GM10266 (cell line): ENCODE results near the gene ZNF790.
"Not testable (repeated sequence)": the region's sequence is repeated elsewhere in the genome, so short reads cannot be mapped to it uniquely, and the experiment has no call there.

Experiments used
- DNase-seq: peaks from one replicate; pipeline ENCODE4 v3.0.0; 2012; ENCODE audit errors: extremely low spot score
- TF ChIP-seq, protein P1 (sequence below): IDR thresholded peaks from 2 replicates; pipeline ENCODE4 v1.5.1; 2012; ENCODE audit warnings: mild to moderate bottlenecking, low read depth; ENCODE audit not compliant: control insufficient read depth, insufficient read depth; ENCODE audit errors: missing control alignments

ZNF790 gene

DNA sequence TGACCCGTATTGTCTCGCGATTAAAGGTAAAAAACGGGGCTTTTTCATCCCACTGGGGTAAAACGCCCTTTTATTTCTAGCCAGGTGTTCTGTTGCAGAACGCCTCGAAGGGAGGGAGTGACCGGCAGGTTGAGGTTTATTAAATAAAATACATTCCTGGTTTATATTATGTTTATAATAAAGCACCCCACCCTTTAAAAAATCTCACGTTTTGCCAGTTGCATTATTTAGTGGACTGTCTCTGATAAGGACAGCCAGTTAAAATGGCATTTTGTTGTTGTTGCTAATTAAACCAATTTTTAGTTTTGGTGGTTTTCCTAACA, 40.4 kb downstream of the ZNF790 start:
- TF ChIP-seq, protein P1, sequence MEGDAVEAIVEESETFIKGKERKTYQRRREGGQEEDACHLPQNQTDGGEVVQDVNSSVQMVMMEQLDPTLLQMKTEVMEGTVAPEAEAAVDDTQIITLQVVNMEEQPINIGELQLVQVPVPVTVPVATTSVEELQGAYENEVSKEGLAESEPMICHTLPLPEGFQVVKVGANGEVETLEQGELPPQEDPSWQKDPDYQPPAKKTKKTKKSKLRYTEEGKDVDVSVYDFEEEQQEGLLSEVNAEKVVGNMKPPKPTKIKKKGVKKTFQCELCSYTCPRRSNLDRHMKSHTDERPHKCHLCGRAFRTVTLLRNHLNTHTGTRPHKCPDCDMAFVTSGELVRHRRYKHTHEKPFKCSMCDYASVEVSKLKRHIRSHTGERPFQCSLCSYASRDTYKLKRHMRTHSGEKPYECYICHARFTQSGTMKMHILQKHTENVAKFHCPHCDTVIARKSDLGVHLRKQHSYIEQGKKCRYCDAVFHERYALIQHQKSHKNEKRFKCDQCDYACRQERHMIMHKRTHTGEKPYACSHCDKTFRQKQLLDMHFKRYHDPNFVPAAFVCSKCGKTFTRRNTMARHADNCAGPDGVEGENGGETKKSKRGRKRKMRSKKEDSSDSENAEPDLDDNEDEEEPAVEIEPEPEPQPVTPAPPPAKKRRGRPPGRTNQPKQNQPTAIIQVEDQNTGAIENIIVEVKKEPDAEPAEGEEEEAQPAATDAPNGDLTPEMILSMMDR: no peak
- no peak for DNase-seq

DNA sequence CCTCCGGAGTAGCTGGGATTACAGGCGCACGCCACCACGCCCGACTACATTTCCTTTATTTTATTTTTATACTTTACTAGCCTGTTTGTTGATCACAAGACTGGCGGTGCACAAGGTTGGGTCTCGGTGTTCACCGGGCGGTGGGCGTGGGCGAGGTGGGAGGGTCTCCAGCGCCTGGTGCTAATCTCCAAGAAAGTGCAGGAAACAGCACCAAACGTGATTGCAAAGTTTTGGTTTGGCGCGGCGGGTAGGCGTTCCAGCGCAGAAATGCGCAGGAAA, 41.5 kb downstream of the ZNF790 start:
- TF ChIP-seq, protein P1: no peak
- DNase-seq: no peak

DNA sequence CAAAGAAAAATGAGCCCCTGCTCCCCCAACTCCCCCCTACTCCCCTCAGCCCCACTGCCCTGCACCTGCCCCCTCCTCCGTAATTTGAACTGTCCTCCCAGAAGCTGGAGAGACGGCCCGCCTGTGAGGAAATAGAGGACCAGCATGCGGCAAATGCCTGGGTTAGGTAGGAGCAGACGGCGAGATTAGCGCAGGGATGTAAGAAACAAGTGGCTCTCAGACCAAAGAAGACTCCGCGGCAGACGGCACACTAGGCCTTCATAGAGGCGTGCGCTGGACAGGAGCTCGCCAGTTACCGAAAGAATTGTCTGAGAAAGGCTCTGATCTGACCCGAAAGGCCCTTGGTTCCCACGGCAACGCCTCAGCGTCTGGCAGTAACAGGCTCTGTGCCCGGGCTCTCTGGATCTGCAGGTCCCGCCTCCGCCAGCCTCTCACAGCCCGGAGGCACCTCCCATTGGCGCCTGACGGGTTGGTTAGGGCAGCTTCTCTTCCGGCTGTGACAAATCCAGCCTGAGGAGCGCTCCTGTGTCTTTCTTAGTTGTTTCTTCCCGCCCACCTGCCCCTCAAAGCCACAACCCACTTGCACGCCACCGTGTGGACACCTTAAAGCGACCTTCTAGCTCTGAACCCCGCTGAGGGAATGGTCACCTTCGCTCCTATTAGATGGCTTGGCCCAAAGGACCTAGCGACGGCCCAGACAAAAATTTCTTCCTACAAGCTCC, 46.6 kb downstream of the ZNF790 start:
- DNase-seq: not testable (repeated sequence)

DNA sequence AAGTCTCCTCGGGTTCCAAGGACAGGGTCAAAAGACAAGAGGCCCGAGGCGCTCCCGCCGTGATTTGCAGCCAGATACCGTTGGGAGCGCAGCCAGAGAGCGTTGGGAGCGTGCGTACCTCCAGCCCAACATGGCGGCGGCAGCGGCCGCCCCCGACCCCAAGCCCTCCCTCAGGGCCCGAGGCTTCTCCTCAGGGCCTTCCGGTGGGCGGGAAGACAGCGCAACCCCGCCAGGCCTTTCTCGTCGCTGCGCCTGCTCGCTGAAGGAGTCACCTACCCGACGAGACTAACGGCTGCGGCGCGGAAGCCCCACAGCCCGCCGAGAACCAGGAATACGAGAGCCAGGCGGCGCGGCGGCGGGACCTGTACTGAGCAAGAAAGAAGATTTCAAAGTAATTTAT, 62.4 kb downstream of the ZNF790 start:
- DNase-seq: no peak
- TF ChIP-seq, protein P1: no peak

DNA sequence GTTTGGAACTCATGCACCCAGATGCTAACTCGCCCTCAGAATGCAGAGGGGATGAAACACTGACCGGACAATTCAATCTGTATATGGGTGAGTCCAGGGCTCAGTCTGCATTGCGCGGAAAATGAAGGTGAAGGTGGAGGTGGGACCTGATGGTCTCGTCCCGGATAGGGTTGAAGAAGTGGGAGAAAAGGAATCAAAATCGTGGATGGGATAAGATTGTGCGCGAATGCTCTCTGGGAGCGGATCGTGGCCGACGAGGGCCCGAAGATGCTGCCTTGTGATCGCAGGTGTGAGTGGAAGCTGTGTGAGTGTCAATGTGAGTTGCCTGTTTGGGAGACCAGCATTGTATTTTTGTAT, 65.0 kb downstream of the ZNF790 start:
- no peak for DNase-seq
- TF ChIP-seq, protein P1: no peak

DNA sequence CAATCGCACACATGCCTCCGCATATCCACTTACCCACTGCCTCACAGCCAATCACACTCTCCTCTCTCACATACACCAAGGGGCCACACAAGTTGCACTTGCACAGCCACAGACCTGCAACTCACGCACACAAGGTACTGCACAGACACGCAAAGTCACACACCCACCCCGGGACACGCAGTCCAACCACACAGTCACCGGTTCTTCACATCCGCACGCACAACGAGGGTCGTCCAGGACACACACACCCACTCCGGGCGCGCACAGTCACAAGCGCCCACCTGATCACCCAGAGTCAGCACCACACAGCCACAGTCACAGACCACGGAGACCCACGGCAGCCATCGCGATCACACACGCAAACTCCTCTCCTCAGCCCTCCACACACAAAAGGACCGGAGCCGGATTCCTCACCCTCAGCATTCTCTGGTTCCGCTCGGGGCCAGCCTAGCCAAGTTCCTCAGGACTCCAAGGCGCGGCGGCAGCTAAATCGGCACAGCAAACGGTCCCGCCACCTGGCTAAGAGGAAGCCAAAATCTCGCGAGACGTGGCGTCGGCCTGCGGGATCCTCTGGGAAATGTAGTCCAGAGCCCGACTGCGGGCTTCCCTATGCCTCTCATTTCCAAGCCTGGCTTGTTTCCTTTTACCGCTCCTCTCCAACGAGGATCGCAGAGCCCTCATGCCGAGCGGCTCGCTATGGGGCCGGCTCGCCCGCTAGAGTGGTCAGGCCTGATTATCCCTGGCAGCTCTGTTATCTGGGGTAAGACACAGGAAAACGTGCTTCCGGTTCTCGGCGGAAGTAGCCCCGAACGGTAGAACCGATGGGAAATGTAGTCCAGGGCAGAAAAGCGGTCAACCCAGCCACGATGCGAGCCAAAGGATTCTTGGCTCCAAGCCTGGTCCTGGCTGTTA, 65.6 kb downstream of the ZNF790 start, which contains the start of gene ZNF850:
TSS of gene ZNF850 (minus strand) at position 497 of the 912 bp plus-strand sequence. CDS start 10,201 bp downstream, outside the sequence.
- peak; percentile 91 for DNase-seq
- TF ChIP-seq, protein P1: no peak

DNA sequence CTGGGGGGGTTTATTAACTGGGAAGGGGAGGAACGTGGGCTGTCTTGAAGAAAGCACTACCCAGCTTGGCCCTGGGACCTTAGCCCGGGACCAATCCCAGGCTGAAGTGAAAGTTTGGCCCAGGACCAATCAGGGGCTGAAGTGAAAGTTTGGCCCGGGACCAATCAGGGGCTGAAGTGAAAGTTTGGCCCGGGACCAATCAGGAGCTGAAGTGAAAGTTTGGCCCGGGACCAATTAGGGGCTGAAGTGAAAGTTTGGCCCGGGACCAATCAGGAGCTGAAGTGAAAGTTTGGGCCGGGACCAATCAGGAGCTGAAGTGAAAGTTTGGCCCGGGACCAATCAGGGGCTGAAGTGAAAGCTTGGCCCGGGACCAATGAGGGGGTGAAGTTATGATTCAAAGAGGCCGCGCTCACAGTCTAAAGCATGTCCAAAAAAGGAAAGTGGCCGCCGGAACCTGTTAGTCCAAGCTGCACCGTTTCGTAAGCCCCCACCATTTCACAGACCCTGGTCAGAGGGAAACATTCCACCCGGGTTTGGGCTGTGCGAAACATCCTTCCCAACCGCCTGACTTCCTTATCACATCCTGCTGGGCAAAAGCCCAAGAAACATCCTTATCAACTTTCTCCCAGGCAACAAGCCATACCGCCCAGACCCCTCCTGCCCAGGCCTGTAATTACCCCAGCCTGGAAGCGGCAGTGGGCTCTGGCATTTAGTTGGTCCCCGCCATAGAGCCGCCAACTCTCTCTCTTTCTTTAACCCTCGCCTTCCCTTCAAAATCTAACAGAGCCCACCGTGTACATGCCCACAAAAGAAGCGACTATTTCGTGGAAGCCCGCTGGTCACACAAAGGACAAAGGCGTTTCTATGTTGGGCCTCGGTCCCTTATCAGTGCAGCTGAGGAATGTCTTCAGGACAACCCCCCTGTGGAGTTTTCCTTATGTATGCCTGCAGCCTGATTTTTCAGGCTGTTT, 66.6 kb downstream of the ZNF790 start:
- DNase-seq: peak; percentile 69

More for the DNA sequence above, 66.6 kb downstream of the ZNF790 start:
- TF ChIP-seq, protein P1: no peak
